Stimulated activated CD8-positive, alpha-beta memory T cell treated with anti-CD3 and anti-CD28 coated beads, Interleukin-2, amount 100 ng/mL, for 48 hours (primary cell): ENCODE measurements around the gene NOCT.
A peak's percentile ranks its signal among the peaks of the same experiment; 100 is the strongest.
"Not testable (repeated sequence)": the region's sequence is repeated elsewhere in the genome, so short reads cannot be mapped to it uniquely, and the experiment has no call there.

ENCODE experiments used
- DNase-seq, 2 donors: peaks; one replicate each; pipeline ENCODE4 v3.0.0-alpha.2; 2020; ENCODE audit warnings: low read depth in 2 of 2

The NOCT gene

GRCh38 chr4:139050446-139050845 lies 34.9 kb downstream of the NOCT start:
- no peak for DNase-seq

- DNase-seq, result no peak
Measured at GRCh38 chr4:139053909-139054308, 38.3 kb downstream of the NOCT start.

- no peak for DNase-seq
Measured at GRCh38 chr4:139054791-139055505, 39.4 kb downstream of the NOCT start.

DNA sequence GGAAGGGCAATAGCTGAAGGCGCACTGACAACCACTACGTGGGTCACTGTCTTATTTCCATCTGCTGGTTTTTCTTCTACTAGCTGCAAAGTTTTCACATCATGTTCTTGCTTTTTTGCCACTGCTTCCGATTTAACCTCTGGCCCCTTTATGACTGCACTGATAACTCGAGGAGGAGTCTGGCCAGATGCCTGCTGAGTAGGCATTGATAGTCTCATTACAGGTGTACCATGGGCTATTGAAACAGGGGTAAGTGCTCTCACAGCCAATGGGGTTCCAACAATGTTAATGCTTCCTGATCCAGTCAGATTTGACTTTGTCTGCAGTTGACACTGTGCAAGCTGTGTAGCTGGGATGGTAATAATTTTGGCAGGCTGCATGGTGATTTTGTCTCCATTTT lies 43.4 kb downstream of the NOCT start:
- DNase-seq, result not testable (repeated sequence)

GRCh38 chr4:139060591-139060990 lies 45.0 kb downstream of the NOCT start:
- no peak for DNase-seq

- DNase-seq, result no peak
Measured at GRCh38 chr4:139076016-139076744, 60.6 kb downstream of the NOCT start.

DNA sequence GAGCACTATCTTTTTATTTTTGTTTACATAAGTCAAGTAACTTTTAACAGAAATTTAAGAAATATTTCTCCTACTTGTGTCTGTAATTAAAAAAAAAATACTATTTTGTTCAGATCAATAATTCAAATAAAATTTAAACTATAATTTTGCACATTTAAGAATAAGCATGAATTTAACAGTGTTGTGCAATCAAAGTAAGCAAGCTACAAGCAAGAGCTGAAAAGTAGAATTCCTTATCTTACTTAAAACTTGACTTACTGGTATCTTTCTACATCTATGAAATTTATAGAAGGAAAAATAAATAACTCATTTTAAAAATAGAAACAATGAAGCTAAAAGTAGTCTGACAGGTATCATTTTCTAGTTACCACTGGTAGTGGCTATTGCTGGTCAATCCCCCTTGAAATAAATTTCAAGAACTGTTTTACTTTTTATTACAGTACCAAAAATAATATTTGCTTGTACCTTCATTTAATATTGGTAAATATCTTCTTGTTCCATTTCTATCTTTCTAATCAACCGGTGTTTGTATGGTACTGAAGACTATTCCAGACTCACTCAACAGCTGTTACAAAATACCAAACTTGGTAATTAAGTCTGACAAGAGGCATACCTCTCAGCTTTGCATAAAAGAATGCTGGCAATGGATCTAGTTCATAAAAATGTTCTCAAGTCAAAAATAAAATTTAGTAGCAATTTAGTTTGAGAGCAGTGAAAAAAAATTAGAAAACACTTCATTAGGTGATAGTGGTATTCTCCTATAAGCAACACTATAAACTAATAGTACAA lies 62.2 kb downstream of the NOCT start:
- DNase-seq, result no peak

- DNase-seq, result no peak
Measured at GRCh38 chr4:139078926-139079325, 63.3 kb downstream of the NOCT start.

DNA sequence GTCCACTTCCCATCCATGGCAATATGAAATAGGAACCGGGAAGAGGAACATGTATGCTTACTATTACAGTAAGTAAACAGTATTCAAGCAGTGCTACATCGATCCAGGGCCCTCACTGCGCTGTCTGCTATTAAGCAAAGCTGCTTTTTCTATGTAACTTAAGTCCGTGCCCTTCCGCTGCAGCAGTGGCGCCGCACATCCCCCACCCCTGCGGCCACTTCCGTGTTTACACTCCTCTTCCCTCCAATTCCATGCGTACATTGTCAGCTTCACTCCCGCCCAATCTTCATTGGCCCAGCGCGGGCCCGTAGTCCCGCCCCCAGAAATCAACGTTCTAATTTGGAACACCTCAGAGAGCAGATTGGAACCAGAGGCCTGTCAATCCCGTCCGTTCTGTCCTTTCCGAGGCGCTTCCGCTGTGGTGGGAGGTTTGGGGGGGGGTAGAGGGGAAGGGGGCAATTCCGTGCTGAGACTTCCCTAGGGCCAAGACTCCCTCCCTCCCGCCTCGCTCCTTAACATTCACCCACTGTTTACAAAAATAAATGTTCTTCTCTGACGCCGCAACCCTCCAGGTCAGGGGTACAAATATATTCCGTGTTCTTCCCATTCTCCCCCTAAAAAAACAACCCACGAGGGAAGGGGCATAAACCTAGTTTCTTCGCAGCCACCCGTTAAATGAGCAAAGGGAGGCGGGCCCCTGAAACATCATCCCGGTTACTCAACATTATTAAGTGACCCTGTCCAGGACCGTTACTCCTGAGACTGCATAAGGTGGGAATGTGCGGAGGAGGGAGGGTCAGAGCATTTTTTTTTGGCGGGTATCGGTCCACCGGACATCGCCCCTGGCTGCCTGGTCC lies 67.4 kb downstream of the NOCT start:
- DNase-seq, result peak; percentile 81 to 89

DNA sequence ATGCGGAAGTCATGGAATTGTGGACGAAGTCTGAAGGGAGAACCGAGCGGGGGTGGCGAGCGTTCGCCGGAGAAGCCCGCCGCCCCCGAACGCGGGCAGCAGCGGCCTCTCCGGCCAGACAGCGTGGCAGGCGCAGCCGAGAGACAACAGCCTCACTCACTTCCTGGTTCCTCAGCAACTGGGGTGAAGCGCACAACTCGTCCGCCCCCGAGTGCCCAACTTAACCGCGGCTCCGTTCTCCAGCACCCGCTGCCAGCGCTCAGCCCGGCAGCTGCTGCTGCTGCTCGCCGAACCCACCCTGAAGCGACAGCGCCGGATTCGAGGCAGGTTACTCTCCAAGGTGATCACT lies 68.0 kb downstream of the NOCT start:
- peak; percentile 34 to 45 for DNase-seq

DNA sequence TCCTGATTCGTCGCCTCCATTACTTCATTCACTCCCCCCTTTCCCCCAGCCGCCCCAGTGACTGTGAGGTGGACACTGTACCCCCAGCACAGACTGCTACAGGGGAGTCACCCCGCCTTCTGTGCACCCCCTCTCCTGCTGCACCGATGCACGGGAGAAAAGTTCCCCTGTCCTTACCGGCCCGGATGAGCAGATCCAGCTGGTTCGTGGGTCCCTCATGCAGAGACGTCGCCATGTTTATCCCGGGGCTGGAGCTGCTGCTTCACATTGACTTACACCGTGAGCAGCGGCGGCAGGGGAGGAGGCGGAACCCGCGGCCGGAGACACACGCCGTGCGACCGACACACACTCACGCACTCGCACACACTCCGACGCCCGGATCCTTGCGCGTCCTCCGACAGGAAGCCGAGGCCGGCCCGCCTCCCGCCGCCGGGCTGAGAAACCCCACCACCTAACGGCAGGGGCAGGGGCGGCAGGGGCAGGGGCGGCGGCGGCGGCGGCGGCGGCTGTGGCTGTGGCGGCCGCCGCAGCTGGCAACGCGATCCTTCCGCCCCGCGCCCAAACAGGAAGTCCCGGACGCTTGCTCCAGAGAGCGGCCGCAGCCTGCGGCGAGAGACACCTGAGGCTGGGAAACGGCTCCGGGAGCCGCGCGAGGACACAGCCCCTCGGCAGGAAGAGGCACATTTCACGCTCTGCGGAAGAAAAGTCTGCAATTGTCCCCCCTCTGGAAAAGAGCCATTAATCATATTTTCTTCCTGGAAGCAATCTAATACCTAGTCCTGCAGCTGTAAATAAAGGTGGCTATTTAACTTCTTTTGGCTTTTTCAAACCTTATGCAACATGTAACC lies 68.6 kb downstream of the NOCT start:
- DNase-seq, result peak; percentile 71 to 77

GRCh38 chr4:139084804-139085093 lies 69.2 kb downstream of the NOCT start:
- DNase-seq, result no peak

- DNase-seq, result no peak
Measured at GRCh38 chr4:139085141-139085540, 69.6 kb downstream of the NOCT start.

DNA sequence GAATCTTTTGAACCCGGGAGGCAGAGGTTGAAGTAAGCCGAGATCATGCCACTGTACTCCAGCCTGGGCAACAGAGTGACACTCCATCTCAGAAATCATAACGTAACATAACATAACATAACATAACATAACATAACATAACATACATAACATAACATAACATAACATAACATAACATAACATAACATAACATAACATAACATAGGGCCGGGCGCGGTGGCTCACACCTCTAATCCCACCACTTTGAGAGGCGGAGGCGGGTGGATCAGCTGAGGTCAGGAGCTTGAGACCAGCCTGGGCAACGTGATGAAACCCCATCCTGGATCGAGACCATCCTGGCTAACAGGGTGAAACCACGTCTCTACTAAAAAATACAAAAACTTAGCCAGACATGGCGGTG lies 76.7 kb downstream of the NOCT start:
- DNase-seq, result no peak
